Stimulated activated CD4-positive, alpha-beta T cell treated with anti-CD3 and anti-CD28 coated beads, Interleukin-15, amount 100 ng/mL, for 48 hours (primary cell): ENCODE data around the gene NOL6.

ENCODE experiments used
- DNase-seq, 2 donors: peaks; one replicate each; pipeline ENCODE4 v3.0.0-alpha.2; 2020; ENCODE audit warnings: low read depth in 2 of 2

Gene NOL6

GRCh38 chr9:33453999-33454660 lies 19.6 kb downstream of the NOL6 start:
- DNase-seq, result no peak

- DNase-seq, result no peak
These were observed 20.4 kb downstream of the NOL6 start for GRCh38 chr9:33453286-33453860.

GRCh38 chr9:33452828-33453271 lies 20.9 kb downstream of the NOL6 start:
- peak in 1 of 2 donors; percentile 58 for DNase-seq

- DNase-seq, result no peak
These were observed 23.0 kb downstream of the NOL6 start for GRCh38 chr9:33450621-33451146.

GRCh38 chr9:33449715-33450114 lies 24.0 kb downstream of the NOL6 start:
- no peak for DNase-seq

GRCh38 chr9:33447799-33448553 lies 25.7 kb downstream of the NOL6 start:
- DNase-seq, result no peak

- peak in 1 of 2 donors; percentile 58 for DNase-seq
These were observed 26.6 kb downstream of the NOL6 start, which contains the start of gene AQP3 for GRCh38 chr9:33446946-33447798. AQP3 (minus strand) TSS chr9:33447593; CDS start chr9:33447530, 63 bp downstream.

GRCh38 chr9:33446240-33446945 lies 27.3 kb downstream of the NOL6 start:
- peak; percentile 48 to 55 for DNase-seq

- no peak for DNase-seq
These were observed 28.1 kb downstream of the NOL6 start for GRCh38 chr9:33445389-33446239.

- no peak for DNase-seq
These were observed 30.1 kb downstream of the NOL6 start for GRCh38 chr9:33443464-33444154.

- no peak for DNase-seq
These were observed 30.7 kb downstream of the NOL6 start for GRCh38 chr9:33443047-33443446.

GRCh38 chr9:33442125-33442524 lies 31.6 kb downstream of the NOL6 start:
- no peak for DNase-seq

GRCh38 chr9:33440609-33441008 lies 33.1 kb downstream of the NOL6 start:
- no peak for DNase-seq

GRCh38 chr9:33440204-33440603 lies 33.5 kb downstream of the NOL6 start:
- no peak for DNase-seq

- no peak for DNase-seq
These were observed 34.0 kb downstream of the NOL6 start for GRCh38 chr9:33439731-33440130.

GRCh38 chr9:33438926-33439680 lies 34.6 kb downstream of the NOL6 start:
- no peak for DNase-seq

- DNase-seq, result no peak
These were observed 35.8 kb downstream of the NOL6 start for GRCh38 chr9:33437898-33438297.

- no peak for DNase-seq
These were observed 36.5 kb downstream of the NOL6 start for GRCh38 chr9:33437205-33437604.

GRCh38 chr9:33436445-33436844 lies 37.3 kb downstream of the NOL6 start:
- DNase-seq, result no peak
